HG03571 (cell line): ENCODE data around the gene MIPEP.

Experiments
- ATAC-seq: cut with Tn5 transposase; IDR thresholded peaks from one replicate; pipeline ENCODE4 v1.9.1; 2021; ENCODE audit not compliant: unreplicated experiment

The MIPEP gene

GRCh38 chr13:23811366-23812062 lies 77.7 kb downstream of the MIPEP start:
- ATAC-seq, result no peak

- ATAC-seq, result no peak
Observed at GRCh38 chr13:23810685-23811240, 78.4 kb downstream of the MIPEP start.

GRCh38 chr13:23808803-23809202 lies 80.4 kb downstream of the MIPEP start:
- ATAC-seq, result no peak

GRCh38 chr13:23806874-23807526 lies 82.2 kb downstream of the MIPEP start:
- ATAC-seq, result peak; percentile 24

GRCh38 chr13:23805821-23806220 lies 83.4 kb downstream of the MIPEP start:
- ATAC-seq, result no peak

GRCh38 chr13:23805122-23805521 lies 84.1 kb downstream of the MIPEP start:
- ATAC-seq, result no peak

- ATAC-seq, result no peak
Observed at GRCh38 chr13:23804166-23804565, 85.0 kb downstream of the MIPEP start.

GRCh38 chr13:23801141-23801540 lies 88.1 kb downstream of the MIPEP start:
- no peak for ATAC-seq

GRCh38 chr13:23799945-23800344 lies 89.3 kb downstream of the MIPEP start:
- ATAC-seq, result peak; percentile 70

GRCh38 chr13:23797276-23797903 lies 91.8 kb downstream of the MIPEP start:
- no peak for ATAC-seq

- no peak for ATAC-seq
Observed at GRCh38 chr13:23796551-23796950, 92.6 kb downstream of the MIPEP start.

GRCh38 chr13:23794267-23795161 lies 94.7 kb downstream of the MIPEP start:
- ATAC-seq, result peak; percentile 54

- no peak for ATAC-seq
Observed at GRCh38 chr13:23793711-23794110, 95.5 kb downstream of the MIPEP start.

- ATAC-seq, result no peak
Observed at GRCh38 chr13:23792680-23793079, 96.5 kb downstream of the MIPEP start.

- ATAC-seq, result no peak
Observed at GRCh38 chr13:23790577-23791170, 98.5 kb downstream of the MIPEP start.

- no peak for ATAC-seq
Observed at GRCh38 chr13:23789576-23790346, 99.4 kb downstream of the MIPEP start.

GRCh38 chr13:23788459-23788858 lies 100.7 kb downstream of the MIPEP start:
- ATAC-seq, result no peak

GRCh38 chr13:23787464-23787863 lies 101.7 kb downstream of the MIPEP start:
- no peak for ATAC-seq

GRCh38 chr13:23786607-23787006 lies 102.6 kb downstream of the MIPEP start:
- no peak for ATAC-seq

- ATAC-seq, result no peak
Observed at GRCh38 chr13:23778879-23779278, 110.3 kb downstream of the MIPEP start.
